ENCODE results near the gene EXD1.

DNA sequence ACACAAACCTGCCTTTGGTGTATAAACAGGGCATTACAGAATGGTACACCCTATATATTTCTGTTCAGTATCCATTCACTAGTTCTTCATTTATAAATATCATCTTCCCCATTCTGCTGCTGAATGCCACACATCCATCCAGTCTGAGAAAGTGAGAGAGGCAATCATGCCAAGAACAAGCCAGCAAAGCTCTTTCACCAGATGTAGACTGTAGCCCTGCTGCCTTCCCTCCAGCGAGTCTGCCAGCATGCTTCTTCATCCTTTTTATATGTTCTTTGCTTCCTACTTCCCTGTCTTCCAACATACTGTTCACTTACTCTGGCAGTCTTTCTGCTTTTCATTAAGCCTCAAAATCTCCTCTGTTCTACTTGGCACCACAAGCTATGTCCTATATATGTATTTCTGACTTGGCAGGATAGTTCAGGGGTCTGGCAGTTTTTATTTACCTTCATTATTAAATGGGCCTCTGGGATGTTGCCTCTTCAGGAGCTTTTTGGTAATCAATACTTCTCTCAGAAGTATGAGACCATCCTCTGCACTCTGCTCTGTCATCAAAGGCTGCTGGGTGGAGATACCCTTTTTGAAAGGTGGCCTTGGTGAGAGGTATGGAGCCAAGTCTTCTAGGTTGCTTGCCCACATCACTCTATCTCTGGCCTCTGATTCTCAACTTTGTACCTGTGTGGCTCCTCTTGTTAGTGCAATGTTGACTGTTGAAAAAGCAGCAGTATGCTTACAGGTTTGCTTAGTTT lies 49.2 kb upstream of the EXD1 start:
- TF ChIP-seq, protein P1, sequence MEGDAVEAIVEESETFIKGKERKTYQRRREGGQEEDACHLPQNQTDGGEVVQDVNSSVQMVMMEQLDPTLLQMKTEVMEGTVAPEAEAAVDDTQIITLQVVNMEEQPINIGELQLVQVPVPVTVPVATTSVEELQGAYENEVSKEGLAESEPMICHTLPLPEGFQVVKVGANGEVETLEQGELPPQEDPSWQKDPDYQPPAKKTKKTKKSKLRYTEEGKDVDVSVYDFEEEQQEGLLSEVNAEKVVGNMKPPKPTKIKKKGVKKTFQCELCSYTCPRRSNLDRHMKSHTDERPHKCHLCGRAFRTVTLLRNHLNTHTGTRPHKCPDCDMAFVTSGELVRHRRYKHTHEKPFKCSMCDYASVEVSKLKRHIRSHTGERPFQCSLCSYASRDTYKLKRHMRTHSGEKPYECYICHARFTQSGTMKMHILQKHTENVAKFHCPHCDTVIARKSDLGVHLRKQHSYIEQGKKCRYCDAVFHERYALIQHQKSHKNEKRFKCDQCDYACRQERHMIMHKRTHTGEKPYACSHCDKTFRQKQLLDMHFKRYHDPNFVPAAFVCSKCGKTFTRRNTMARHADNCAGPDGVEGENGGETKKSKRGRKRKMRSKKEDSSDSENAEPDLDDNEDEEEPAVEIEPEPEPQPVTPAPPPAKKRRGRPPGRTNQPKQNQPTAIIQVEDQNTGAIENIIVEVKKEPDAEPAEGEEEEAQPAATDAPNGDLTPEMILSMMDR (IDR thresholded peaks at IDR 0.05) = no peak
- no peak for TF ChIP-seq POLR2A (IDR thresholded peaks at IDR 0.05)

Data from esophagus squamous epithelium (tissue), 4 donors.